ENCODE data around the gene MIAT. TPM values are rescaled to one million over a fixed set of nuclear protein-coding genes. Genes with fewer than 3 reads are reported as not detected.
A peak's percentile ranks its signal among the peaks of the same experiment; 100 is the strongest.

MIAT gene
- total and polyA plus RNA-seq, 2 experiments from 2014 or later, result 0.51 to 1.00 TPM

DNA sequence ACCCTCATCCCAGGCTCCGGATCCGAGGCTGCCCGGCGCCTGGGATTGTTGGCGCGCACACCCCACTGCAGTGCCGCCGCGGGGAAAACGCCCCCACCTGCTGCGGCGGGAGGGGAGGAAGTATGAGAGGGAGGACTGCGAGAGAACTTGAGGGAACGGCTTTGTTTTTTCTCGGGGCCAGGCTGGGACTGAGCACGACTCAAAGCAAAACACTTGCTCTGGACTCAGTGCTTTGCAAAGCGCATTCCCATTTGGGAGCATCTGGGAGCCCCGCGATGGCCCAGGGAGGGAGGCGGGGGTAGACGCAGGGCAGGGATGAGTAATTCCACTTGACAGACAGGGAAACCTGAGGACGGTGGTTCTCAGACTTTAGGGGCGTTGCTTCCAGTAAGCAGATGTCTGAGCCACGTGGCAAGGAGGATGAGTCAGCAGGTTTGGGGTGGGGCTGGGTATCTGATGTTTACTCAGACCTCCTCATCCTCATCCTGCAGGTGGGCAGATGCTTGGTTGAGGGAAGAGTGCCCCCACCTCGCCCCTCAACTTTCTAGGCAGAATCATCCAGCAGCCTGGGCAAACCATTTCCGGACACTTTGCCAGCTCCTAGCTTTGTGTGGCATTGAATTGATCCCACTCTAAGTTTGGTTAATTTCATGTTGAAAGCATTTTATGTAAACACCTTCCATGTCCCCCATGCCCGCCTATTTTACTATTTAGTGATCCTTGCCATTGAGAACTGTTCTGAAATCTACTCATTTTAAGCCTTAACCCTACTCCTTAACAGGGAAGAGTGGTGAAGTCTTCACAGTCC, 1.5 kb downstream of the MIAT start:
- Histone ChIP-seq H3K4me2 (peak overlapping the region; percentile 86), H3K79me2 (no peaks in the 10 kb centered on the region), H3K4me1 (ENCODE audit: insufficient read depth) (peaks cover 14% of the 10 kb centered on the region), H3K27ac (no peak overlapping the region), H2AFZ (peak overlapping the region; percentile 26), H3K4me3 (peak overlapping the region; percentile 18), H4K20me1 (ENCODE audit: insufficient read depth, poor library complexity, severe bottlenecking) (no peaks in the 10 kb centered on the region), H3K9me2 (replicated peaks; ENCODE audit: insufficient read depth) (no peaks in the 10 kb centered on the region), H3K36me3 (replicated peaks; ENCODE audit: insufficient read depth, low read depth) (no peaks in the 10 kb centered on the region), H3K27me3 (peaks cover 63% of the 10 kb centered on the region), H3K9me3 (ENCODE audit: low read depth) (no peaks in the 10 kb centered on the region)
- TF ChIP-seq EZH2 (IDR thresholded peaks at IDR 0.05; ENCODE audit: borderline replicate concordance) (no peak), EZH2phosphoT487 (IDR thresholded peaks at IDR 0.05; ENCODE audit: low read depth, severe bottlenecking, unreplicated experiment) (no peak)
- TF ChIP-seq, protein P1, sequence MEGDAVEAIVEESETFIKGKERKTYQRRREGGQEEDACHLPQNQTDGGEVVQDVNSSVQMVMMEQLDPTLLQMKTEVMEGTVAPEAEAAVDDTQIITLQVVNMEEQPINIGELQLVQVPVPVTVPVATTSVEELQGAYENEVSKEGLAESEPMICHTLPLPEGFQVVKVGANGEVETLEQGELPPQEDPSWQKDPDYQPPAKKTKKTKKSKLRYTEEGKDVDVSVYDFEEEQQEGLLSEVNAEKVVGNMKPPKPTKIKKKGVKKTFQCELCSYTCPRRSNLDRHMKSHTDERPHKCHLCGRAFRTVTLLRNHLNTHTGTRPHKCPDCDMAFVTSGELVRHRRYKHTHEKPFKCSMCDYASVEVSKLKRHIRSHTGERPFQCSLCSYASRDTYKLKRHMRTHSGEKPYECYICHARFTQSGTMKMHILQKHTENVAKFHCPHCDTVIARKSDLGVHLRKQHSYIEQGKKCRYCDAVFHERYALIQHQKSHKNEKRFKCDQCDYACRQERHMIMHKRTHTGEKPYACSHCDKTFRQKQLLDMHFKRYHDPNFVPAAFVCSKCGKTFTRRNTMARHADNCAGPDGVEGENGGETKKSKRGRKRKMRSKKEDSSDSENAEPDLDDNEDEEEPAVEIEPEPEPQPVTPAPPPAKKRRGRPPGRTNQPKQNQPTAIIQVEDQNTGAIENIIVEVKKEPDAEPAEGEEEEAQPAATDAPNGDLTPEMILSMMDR (IDR thresholded peaks at IDR 0.05; ENCODE audit: poor library complexity), result no peak
- 5% methylated on average over 24 of the region's 27 CpGs for WGBS (ENCODE audit: low lambda C conversion rate, missing lambda C conversion rate)
- DNase-seq (ENCODE audit: low spot score), result peak; percentile 85

DNA sequence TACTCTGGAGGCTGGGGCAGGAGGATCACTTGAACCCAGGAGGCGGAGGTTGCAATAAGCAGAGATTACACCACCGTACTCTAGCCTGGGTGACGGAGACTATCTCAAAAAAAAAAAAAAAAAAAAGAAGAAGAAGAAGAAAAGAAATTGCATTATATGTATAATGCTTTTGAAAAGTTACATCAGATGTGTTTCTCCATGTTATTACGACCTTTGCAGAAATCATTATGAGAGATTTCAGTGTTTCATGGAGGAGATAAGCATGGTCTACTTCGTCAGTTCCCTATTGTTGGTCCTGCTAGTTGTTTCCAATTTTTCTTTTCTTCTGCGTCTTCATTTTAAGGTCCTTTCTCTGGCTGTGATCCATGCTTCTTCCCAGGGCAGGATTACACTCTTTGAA, 3.0 kb downstream of the MIAT start:
- peaks cover 14% of the 10 kb centered on the region for H3K4me1 ChIP-seq (ENCODE audit: insufficient read depth)
- no peaks in the 10 kb centered on the region for H3K9me2 ChIP-seq (replicated peaks; ENCODE audit: insufficient read depth)
- H3K27ac ChIP-seq, result no peak overlapping the region
- 86% methylated on average over 6 of the region's 6 CpGs for WGBS (ENCODE audit: low lambda C conversion rate, missing lambda C conversion rate)
- no peaks in the 10 kb centered on the region for H3K79me2 ChIP-seq
- no peaks in the 10 kb centered on the region for H4K20me1 ChIP-seq (ENCODE audit: insufficient read depth, poor library complexity, severe bottlenecking)
- TF ChIP-seq, protein P1 (IDR thresholded peaks at IDR 0.05; ENCODE audit: poor library complexity), result no peak
- TF ChIP-seq EZH2 (IDR thresholded peaks at IDR 0.05; ENCODE audit: borderline replicate concordance) (no peak), EZH2phosphoT487 (IDR thresholded peaks at IDR 0.05; ENCODE audit: low read depth, severe bottlenecking, unreplicated experiment) (no peak)
- no peak overlapping the region for H3K4me2 ChIP-seq
- H3K9me3 ChIP-seq (ENCODE audit: low read depth), result no peaks in the 10 kb centered on the region
- no peaks in the 10 kb centered on the region for H3K36me3 ChIP-seq (replicated peaks; ENCODE audit: insufficient read depth, low read depth)
- H3K4me3 ChIP-seq, result no peak overlapping the region
- no peak overlapping the region for H2AFZ ChIP-seq
- H3K27me3 ChIP-seq, result peaks cover 53% of the 10 kb centered on the region
- DNase-seq (ENCODE audit: low spot score), result no peak

DNA sequence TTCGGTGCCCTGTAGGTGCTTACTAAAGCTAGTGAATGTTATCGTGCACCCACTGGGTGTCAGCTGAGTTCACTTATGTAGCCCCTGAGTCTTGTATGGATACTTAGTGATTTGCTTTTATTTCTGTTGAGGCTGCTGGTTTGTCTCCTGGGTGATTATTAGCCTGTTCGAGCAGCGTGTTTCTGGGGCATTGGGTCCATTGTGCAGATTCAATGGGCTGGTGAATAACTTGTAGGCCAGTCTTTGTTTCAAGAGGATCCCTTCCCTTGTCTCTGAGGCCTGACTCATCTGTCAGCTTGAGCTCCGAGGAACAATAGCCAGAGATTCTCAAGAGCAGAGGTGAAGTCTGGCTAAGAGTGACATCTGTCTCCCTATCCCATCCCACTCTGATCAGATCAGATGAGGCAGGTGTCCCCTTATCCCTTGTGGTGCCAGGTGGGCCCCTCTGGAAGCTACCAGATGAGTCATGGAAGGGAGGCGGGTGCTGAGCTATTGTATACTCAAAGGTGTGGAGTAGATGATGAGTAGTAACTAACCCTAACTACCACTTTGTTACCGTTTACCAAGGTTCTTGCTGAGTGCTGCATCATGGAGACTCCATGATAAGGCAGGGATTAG, 3.7 kb downstream of the MIAT start:
- Histone ChIP-seq H3K4me1 (ENCODE audit: insufficient read depth) (peaks cover 14% of the 10 kb centered on the region), H3K27ac (no peak overlapping the region), H3K9me3 (ENCODE audit: low read depth) (no peaks in the 10 kb centered on the region), H3K4me2 (no peak overlapping the region), H4K20me1 (ENCODE audit: insufficient read depth, poor library complexity, severe bottlenecking) (no peaks in the 10 kb centered on the region), H3K4me3 (no peak overlapping the region), H3K36me3 (replicated peaks; ENCODE audit: insufficient read depth, low read depth) (no peaks in the 10 kb centered on the region), H3K79me2 (no peaks in the 10 kb centered on the region), H2AFZ (no peak overlapping the region), H3K9me2 (replicated peaks; ENCODE audit: insufficient read depth) (no peaks in the 10 kb centered on the region), H3K27me3 (peaks cover 46% of the 10 kb centered on the region)
- no peak for TF ChIP-seq EZH2phosphoT487 (IDR thresholded peaks at IDR 0.05; ENCODE audit: low read depth, severe bottlenecking, unreplicated experiment)
- TF ChIP-seq EZH2 (IDR thresholded peaks at IDR 0.05; ENCODE audit: borderline replicate concordance), result no peak
- TF ChIP-seq, protein P1 (IDR thresholded peaks at IDR 0.05; ENCODE audit: poor library complexity), result no peak
- no peak for DNase-seq (ENCODE audit: low spot score)
- 61% methylated on average over 7 of the region's 7 CpGs for WGBS (ENCODE audit: low lambda C conversion rate, missing lambda C conversion rate)
